Measurements from ENCODE around the gene ERBB2. TPM values are rescaled to one million over a fixed set of nuclear protein-coding genes. Genes with fewer than 3 reads are reported as not detected.

ERBB2 gene
- total and polyA plus RNA-seq, 8 donors = 13.1 to 402 (median 56.5) TPM

DNA sequence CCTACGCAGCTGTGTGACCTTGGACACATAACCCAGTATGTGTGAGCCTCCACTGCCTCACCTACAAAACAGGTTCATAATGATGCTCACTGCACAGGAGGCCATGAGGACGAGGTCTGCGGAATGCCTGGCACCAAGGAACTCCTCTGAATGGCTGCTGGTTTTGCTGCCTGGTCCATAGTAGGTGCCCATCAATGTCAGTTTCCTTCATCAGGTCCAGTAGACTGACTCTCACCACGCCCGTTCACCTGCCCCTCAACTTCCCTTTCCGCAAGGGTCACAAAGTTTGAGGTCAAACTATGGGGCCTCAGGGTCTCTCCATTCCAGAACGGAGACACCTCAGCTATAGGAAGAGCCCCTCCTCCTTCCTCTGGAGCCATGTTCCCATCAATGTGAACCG is 22.8 kb upstream of the ERBB2 start:
- Histone ChIP-seq H3K9me3 (no peaks in the 10 kb centered on the region), H3K27ac (peak overlapping the region in 4 of 5 donors; percentile 70 to 79 (median 74)), H3K4me3 (no peak overlapping the region), H3K36me3 (peaks cover 0 to 22% (median 14%) of the 10 kb centered on the region in 4 donors), H3K4me1 (peaks cover 47 to 66% (median 57%) of the 10 kb centered on the region in 4 donors), H3K27me3 (peaks cover 0 to 3% (median 0%) of the 10 kb centered on the region in 3 donors)
- intact Hi-C loops (cut with DNase I; ENCODE audit: low total_unique reads) = no loop called here
- 73 to 86% (median 76%) methylated on average over 8 of the region's 8 CpGs for WGBS, 5 donors
- TF ChIP-seq, protein P1, sequence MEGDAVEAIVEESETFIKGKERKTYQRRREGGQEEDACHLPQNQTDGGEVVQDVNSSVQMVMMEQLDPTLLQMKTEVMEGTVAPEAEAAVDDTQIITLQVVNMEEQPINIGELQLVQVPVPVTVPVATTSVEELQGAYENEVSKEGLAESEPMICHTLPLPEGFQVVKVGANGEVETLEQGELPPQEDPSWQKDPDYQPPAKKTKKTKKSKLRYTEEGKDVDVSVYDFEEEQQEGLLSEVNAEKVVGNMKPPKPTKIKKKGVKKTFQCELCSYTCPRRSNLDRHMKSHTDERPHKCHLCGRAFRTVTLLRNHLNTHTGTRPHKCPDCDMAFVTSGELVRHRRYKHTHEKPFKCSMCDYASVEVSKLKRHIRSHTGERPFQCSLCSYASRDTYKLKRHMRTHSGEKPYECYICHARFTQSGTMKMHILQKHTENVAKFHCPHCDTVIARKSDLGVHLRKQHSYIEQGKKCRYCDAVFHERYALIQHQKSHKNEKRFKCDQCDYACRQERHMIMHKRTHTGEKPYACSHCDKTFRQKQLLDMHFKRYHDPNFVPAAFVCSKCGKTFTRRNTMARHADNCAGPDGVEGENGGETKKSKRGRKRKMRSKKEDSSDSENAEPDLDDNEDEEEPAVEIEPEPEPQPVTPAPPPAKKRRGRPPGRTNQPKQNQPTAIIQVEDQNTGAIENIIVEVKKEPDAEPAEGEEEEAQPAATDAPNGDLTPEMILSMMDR (IDR thresholded peaks at IDR 0.05) = no peak
- no peak for TF ChIP-seq POLR2A (IDR thresholded peaks at IDR 0.05)
- no peak for TF ChIP-seq POLR2AphosphoS5 (IDR thresholded peaks at IDR 0.05)
- TF ChIP-seq EP300 (IDR thresholded peaks at IDR 0.05) = no peak
- DNase-seq = no peak

DNA sequence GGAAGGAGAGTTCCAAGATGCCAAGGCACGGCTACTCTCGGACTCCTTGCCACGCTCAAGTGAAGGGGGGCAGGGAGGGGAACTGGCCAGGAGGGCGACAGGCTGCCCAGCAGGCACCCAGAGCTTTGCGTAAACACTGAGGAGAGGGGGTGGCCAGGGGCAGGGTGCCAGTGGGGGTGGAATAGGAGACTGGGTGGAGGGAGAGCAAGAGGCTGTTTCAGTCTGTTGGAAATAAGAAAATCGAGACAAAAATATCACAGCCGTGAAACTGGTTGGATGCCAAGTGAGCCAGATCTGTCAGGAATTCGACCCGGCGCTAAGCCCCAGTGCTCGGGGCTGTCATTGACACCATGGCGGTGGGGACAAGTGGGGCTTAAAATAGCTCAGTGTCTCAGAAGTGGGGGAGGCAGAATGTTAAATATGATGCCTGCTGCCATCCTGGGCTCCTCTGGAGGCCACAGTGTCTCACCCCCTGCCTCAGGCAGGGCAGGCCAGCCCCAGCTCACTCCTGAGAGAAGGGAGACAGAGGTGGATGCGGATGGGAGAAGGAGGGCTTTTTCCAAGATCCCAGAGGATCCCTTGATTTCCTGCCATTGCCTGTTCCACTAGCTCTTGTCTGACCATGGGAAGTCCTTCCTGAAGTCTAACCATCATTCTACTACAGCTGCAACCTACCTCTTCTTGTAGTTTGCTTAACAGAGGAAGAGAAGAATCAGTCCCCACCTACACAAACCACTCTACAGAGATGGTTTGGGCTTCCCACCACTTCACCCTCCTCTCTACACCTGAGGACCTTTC is 22.1 kb upstream of the ERBB2 start:
- Histone ChIP-seq H3K36me3 (peaks cover 0 to 26% (median 18%) of the 10 kb centered on the region in 4 donors), H3K27ac (peak overlapping the region; percentile 70 to 84 (median 77)), H3K4me1 (peaks cover 47 to 63% (median 55%) of the 10 kb centered on the region in 4 donors), H3K9me3 (no peaks in the 10 kb centered on the region), H3K27me3 (no peaks in the 10 kb centered on the region), H3K4me3 (no peak overlapping the region)
- DNase-seq = peak in 1 of 2 donors; percentile 58
- intact Hi-C loops (cut with DNase I; ENCODE audit: low total_unique reads) = no loop called here
- TF ChIP-seq EP300 (IDR thresholded peaks at IDR 0.05) = no peak
- TF ChIP-seq POLR2AphosphoS5 (IDR thresholded peaks at IDR 0.05) = no peak
- TF ChIP-seq, protein P1 (IDR thresholded peaks at IDR 0.05) = no peak
- no peak for TF ChIP-seq POLR2A (IDR thresholded peaks at IDR 0.05)
- 30 to 51% (median 42%) methylated on average over 12 to 13 of the region's 13 CpGs for WGBS, 5 donors

DNA sequence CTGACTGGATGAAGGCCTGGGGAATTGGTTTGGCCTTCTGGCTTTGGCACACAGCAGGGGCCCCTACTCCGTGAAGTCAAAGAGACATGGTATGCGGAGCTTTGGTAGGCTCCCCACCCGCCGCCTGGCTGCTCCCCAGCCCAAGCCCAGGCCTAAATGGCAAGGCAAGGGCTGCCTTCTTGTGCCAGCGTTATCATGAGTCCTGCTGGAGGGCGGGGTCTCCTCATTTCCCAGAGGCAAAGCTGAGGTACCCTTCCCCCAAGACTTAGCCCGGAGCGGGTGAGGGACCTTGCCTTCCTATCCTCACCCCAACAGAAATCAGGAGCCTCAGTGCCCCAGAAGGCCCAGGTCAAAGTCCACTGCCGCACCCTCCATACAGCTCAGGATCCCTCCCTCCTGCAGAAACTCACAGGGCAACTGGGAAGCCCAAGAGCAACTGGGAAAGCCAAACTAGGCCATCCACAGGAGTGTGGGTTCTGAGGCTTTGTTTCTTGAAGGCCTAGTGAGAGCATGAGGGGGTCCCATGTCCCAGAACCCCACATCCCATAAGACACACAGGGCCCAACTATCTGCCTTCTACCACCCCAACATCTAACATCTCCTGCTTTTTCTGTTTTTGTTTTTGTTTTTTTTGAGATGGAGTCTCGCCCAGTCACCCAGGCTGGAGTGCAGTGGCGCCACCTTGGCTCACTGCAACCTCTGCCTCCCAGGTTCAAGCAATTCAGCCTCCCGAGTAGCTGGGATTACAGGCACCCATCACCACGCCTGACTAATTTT is 21.3 kb upstream of the ERBB2 start:
- TF ChIP-seq, protein P1 (IDR thresholded peaks at IDR 0.05) = no peak
- no peak for TF ChIP-seq EP300 (IDR thresholded peaks at IDR 0.05)
- peak in 1 of 3 donors; percentile 2 for TF ChIP-seq POLR2AphosphoS5 (IDR thresholded peaks at IDR 0.05)
- TF ChIP-seq POLR2A (IDR thresholded peaks at IDR 0.05) = no peak
- Histone ChIP-seq H3K27me3 (no peaks in the 10 kb centered on the region), H3K4me1 (peaks cover 47 to 63% (median 55%) of the 10 kb centered on the region in 4 donors), H3K4me3 (no peak overlapping the region), H3K27ac (peak overlapping the region; percentile 70 to 84 (median 77)), H3K36me3 (peaks cover 0 to 34% (median 25%) of the 10 kb centered on the region in 4 donors), H3K9me3 (no peaks in the 10 kb centered on the region)
- WGBS, 5 donors = 54 to 74% (median 66%) methylated on average over 13 of the region's 13 CpGs
- peak; percentile 69 to 90 for DNase-seq
- intact Hi-C loops (cut with DNase I; ENCODE audit: low total_unique reads) = no loop called here

DNA sequence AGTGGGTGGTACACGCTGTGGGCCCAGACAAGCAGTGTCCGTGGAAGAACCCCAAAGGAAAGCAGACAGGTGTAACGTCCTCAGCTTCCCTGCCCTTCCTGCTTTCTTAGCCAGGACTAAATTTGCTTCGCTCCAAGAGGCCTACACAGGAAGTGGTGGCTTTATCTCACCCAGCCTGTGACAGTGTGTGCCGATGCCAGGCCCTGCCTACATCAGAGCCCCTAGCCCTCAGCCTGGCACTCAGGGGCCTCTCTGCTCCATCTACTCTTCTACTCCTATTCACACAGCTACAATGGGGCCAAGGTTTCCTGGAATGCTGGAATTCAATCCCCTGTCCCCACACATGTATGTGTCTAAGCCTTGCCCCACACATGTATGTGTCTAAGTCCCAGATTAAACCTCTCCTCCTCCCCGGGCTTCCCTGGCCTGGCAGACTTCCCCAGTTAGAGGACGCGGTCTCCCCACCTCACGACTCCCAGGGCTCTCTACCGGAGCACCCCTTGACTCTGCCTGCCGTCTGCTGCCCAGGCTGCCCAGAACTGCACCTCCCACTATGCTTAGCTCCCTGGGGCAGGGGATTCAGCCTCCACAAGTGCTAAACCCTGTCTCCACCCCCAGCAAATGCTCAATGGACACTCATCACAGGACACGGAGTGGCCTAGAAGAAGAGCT is 20.2 kb upstream of the ERBB2 start:
- intact Hi-C loops (cut with DNase I; ENCODE audit: low total_unique reads) = no loop called here
- H3K36me3 ChIP-seq = peaks cover 5 to 45% (median 36%) of the 10 kb centered on the region in 4 donors
- DNase-seq = peak; percentile 51 to 66

More for the DNA sequence above, 20.2 kb upstream of the ERBB2 start:
- H3K9me3 ChIP-seq = no peaks in the 10 kb centered on the region
- TF ChIP-seq POLR2AphosphoS5 (IDR thresholded peaks at IDR 0.05) (peak in 2 of 3 donors; percentile 25 to 28), POLR2A (IDR thresholded peaks at IDR 0.05) (no peak)
- peaks cover 46 to 61% (median 52%) of the 10 kb centered on the region in 4 donors for H3K4me1 ChIP-seq
- no peaks in the 10 kb centered on the region for H3K27me3 ChIP-seq
- H3K27ac ChIP-seq = peak overlapping the region; percentile 70 to 84 (median 77)
- H3K4me3 ChIP-seq = no peak overlapping the region
- 38 to 61% (median 43%) methylated on average over 12 of the region's 12 CpGs for WGBS, 5 donors
